IPS DF 4.7 (cell line): ENCODE measurements around the gene RUVBL1.

Experiments
- DNase-seq: peaks from one replicate; pipeline ENCODE4 v3.0.0-alpha.2; 2013; ENCODE audit warnings: low spot score; ENCODE audit errors: extremely low read depth

The RUVBL1 gene

GRCh38 chr3:128083396-128083795 lies 40.2 kb downstream of the RUVBL1 start:
- no peak for DNase-seq

- DNase-seq, result no peak
These were observed 41.1 kb downstream of the RUVBL1 start for GRCh38 chr3:128082546-128082945.

GRCh38 chr3:128081846-128082245 lies 41.8 kb downstream of the RUVBL1 start:
- DNase-seq, result no peak

GRCh38 chr3:128081226-128081625 lies 42.4 kb downstream of the RUVBL1 start:
- no peak for DNase-seq

- DNase-seq, result no peak
These were observed 43.1 kb downstream of the RUVBL1 start for GRCh38 chr3:128080323-128081080.

GRCh38 chr3:128079823-128080222 lies 43.8 kb downstream of the RUVBL1 start:
- no peak for DNase-seq

- DNase-seq, result no peak
These were observed 44.7 kb downstream of the RUVBL1 start for GRCh38 chr3:128078875-128079274.

GRCh38 chr3:128078322-128078721 lies 45.3 kb downstream of the RUVBL1 start:
- DNase-seq, result no peak

GRCh38 chr3:128077665-128078064 lies 45.9 kb downstream of the RUVBL1 start:
- DNase-seq, result no peak

- no peak for DNase-seq
These were observed 46.4 kb downstream of the RUVBL1 start for GRCh38 chr3:128077202-128077624.

- DNase-seq, result no peak
These were observed 47.0 kb downstream of the RUVBL1 start for GRCh38 chr3:128076483-128077201.

- DNase-seq, result no peak
These were observed 47.8 kb downstream of the RUVBL1 start for GRCh38 chr3:128075522-128076482.

- DNase-seq, result no peak
These were observed 48.6 kb downstream of the RUVBL1 start for GRCh38 chr3:128074851-128075521.

GRCh38 chr3:128073807-128074206 lies 49.8 kb downstream of the RUVBL1 start:
- DNase-seq, result no peak

- DNase-seq, result no peak
These were observed 50.4 kb downstream of the RUVBL1 start for GRCh38 chr3:128073185-128073725.

- DNase-seq, result no peak
These were observed 51.0 kb downstream of the RUVBL1 start for GRCh38 chr3:128072454-128073184.

GRCh38 chr3:128071771-128072453 lies 51.7 kb downstream of the RUVBL1 start:
- DNase-seq, result no peak

- DNase-seq, result no peak
These were observed 52.6 kb downstream of the RUVBL1 start for GRCh38 chr3:128070898-128071591.

GRCh38 chr3:128069271-128069670 lies 54.3 kb downstream of the RUVBL1 start:
- DNase-seq, result no peak
